H1 (cell line): ENCODE results near the gene STEAP3. TPM values are rescaled to one million over a fixed set of nuclear protein-coding genes. Genes with fewer than 3 reads are reported as not detected.

Source experiments
- CTCF ChIA-PET: fragments of 300-600 bp; sonication (Branson Sonifier 250); formaldehyde crosslinking; loops from one replicate; lab custom pipeline; 2021; ENCODE audit not compliant: partially characterized antibody; lab: Charles Lee
- POLR2A ChIA-PET: fragments of 300-600 bp; sonication (Branson Sonifier 250); formaldehyde crosslinking; loops from one replicate; lab custom pipeline; 2021; ENCODE audit warnings: inconsistent platforms; ENCODE audit not compliant: partially characterized antibody; lab: Charles Lee
- DNase-seq, 2 experiments: peaks; one replicate each; pipeline versions ENCODE4 v3.0.0 to v3.0.0-alpha.2; 2010 to 2022; ENCODE audit warnings: low spot score in 2 of 2, low read depth in 1 of 2, mixed read lengths in 1 of 2
- FAIRE-seq: peaks from 2 replicates; lab custom pipeline; 2011; peaks lifted over from hg19 to GRCh38; lab: Jason Lieb, UNC
- H2AFZ ChIP-seq: 2 replicates; pipeline ENCODE4 v1.8.1; 2012; ENCODE audit warnings: low read length, inconsistent platforms
- H2AK5ac ChIP-seq: 2 replicates; pipeline ENCODE4 v1.6.1; 2013; ENCODE audit warnings: low read depth, low read length
- H2BK120ac ChIP-seq: replicated peaks from 2 replicates; pipeline ENCODE3; 2013; ENCODE audit warnings: low read depth, low read length, inconsistent platforms
- H2BK12ac ChIP-seq: 2 replicates; pipeline ENCODE4 v1.6.1; 2013; ENCODE audit warnings: low read depth, low read length
- H2BK15ac ChIP-seq: 2 replicates; pipeline ENCODE4 v1.6.1; 2013; ENCODE audit warnings: low read length
- H2BK20ac ChIP-seq: 2 replicates; pipeline ENCODE4 v1.6.1; 2013; ENCODE audit warnings: low read length
- H2BK5ac ChIP-seq: 2 replicates; pipeline ENCODE4 v1.6.1; 2013; ENCODE audit warnings: low read depth, low read length
- H3K14ac ChIP-seq: 2 replicates; pipeline ENCODE4 v1.6.1; 2013; ENCODE audit warnings: inconsistent platforms; ENCODE audit not compliant: insufficient read length
- H3K18ac ChIP-seq: 2 replicates; pipeline ENCODE4 v1.6.1; 2013; ENCODE audit warnings: low read length; ENCODE audit errors: extremely low read depth
- H3K23ac ChIP-seq: 2 replicates; pipeline ENCODE4 v1.6.1; 2013; ENCODE audit warnings: inconsistent platforms; ENCODE audit not compliant: insufficient read length
- H3K23me2 ChIP-seq: 2 replicates; pipeline ENCODE4 v1.6.1; 2013; ENCODE audit warnings: low read depth, low read length
- H3K27ac ChIP-seq: 2 replicates; pipeline ENCODE4 v1.6.1; 2011; ENCODE audit warnings: low read depth, low read length, inconsistent platforms
- H3K27me3 ChIP-seq, 4 experiments: replicated peaks in 1 of 4; 1 replicate in 1 of 4; 2 replicates in 3 of 4; pipeline versions ENCODE4 v1.6.1 to v1.8.1; 2011 to 2013; ENCODE audit warnings: low read length in 3 of 4, mild to moderate bottlenecking in 3 of 4, inconsistent platforms in 2 of 4, mixed read lengths in 2 of 4, moderate library complexity in 1 of 4; ENCODE audit not compliant: control insufficient read depth in 3 of 4, insufficient read depth in 3 of 4; ENCODE audit errors: extremely low read depth in 1 of 4
- H3K36me3 ChIP-seq, 4 experiments: 2 replicates each; pipeline versions ENCODE4 v1.6.1 to v1.8.1; 2011 to 2013; ENCODE audit warnings: mild to moderate bottlenecking in 4 of 4, low read length in 3 of 4, moderate library complexity in 2 of 4, control low read depth in 1 of 4, inconsistent platforms in 1 of 4; ENCODE audit not compliant: insufficient read depth in 4 of 4, control insufficient read depth in 2 of 4
- H3K4ac ChIP-seq: replicated peaks from 2 replicates; pipeline ENCODE3; 2013; ENCODE audit warnings: low read length, low read depth, mixed read lengths, inconsistent platforms; ENCODE audit not compliant: insufficient read length
- H3K4me1 ChIP-seq, 4 experiments: replicated peaks in 1 of 4; 1 replicate in 1 of 4; 2 replicates in 3 of 4; pipeline versions ENCODE4 v1.6.1 to v1.8.1; 2011 to 2013; ENCODE audit warnings: low read length in 3 of 4, inconsistent platforms in 2 of 4, mixed read lengths in 1 of 4; ENCODE audit not compliant: insufficient read depth in 4 of 4, control insufficient read depth in 3 of 4
- H3K4me2 ChIP-seq, 2 experiments: 2 replicates each; pipeline versions ENCODE4 v1.6.1 to v1.8.1; 2011 to 2013; ENCODE audit warnings: low read depth in 2 of 2, low read length in 2 of 2, control low read depth in 1 of 2, inconsistent platforms in 1 of 2, mild to moderate bottlenecking in 1 of 2; ENCODE audit not compliant: insufficient read depth in 1 of 2
- H3K4me3 ChIP-seq, 4 experiments: fragments of 200-600, 300-600 bp in 1 of 4; sonication (generic), shearing (Covaris generic), sonication (Bioruptor Twin) in 1 of 4; 2 replicates each; pipeline versions ENCODE4 v1.5.1 to v1.8.1; 2011 to 2016; ENCODE audit warnings: low read length in 4 of 4, low read depth in 3 of 4, control low read depth in 2 of 4, inconsistent platforms in 2 of 4, mild to moderate bottlenecking in 2 of 4, mixed read lengths in 1 of 4, moderate library complexity in 1 of 4; ENCODE audit not compliant: insufficient read depth in 2 of 4; ENCODE audit errors: extremely low read depth in 1 of 4
- H3K56ac ChIP-seq: replicated peaks from 2 replicates; pipeline ENCODE3; 2013; ENCODE audit warnings: low read depth, mild to moderate bottlenecking, mixed read lengths, low read length, inconsistent platforms; ENCODE audit not compliant: insufficient read length
- H3K79me1 ChIP-seq: 2 replicates; pipeline ENCODE4 v1.6.1; 2013; ENCODE audit warnings: low read depth, low read length, control low read depth
- H3K79me2 ChIP-seq, 2 experiments: 2 replicates each; pipeline versions ENCODE4 v1.6.1 to v1.8.1; 2012 to 2013; ENCODE audit warnings: low read length in 2 of 2, mild to moderate bottlenecking in 2 of 2, inconsistent platforms in 1 of 2; ENCODE audit not compliant: insufficient read depth in 2 of 2, control insufficient read depth in 1 of 2
- H3K9ac ChIP-seq, 4 experiments: replicated peaks in 1 of 4; 1 replicate in 1 of 4; 2 replicates in 3 of 4; pipeline versions ENCODE4 v1.6.1 to v1.8.1; 2011 to 2013; ENCODE audit warnings: low read depth in 3 of 4, low read length in 3 of 4, control low read depth in 2 of 4, mild to moderate bottlenecking in 2 of 4, moderate library complexity in 2 of 4, inconsistent platforms in 1 of 4; ENCODE audit errors: extremely low read depth in 1 of 4
- H3K9me3 ChIP-seq, 2 experiments: 2 replicates each; pipeline versions ENCODE4 v1.6.1 to v1.8.1; 2012 to 2013; ENCODE audit warnings: mild to moderate bottlenecking in 2 of 2, moderate library complexity in 2 of 2, control low read depth in 1 of 2, inconsistent platforms in 1 of 2, low read depth in 1 of 2, low read length in 1 of 2, mixed read lengths in 1 of 2; ENCODE audit not compliant: insufficient read depth in 2 of 2
- H4K20me1 ChIP-seq, 2 experiments: replicated peaks in 1 of 2; 2 replicates each; pipeline versions ENCODE3 to v1.8.1; 2011 to 2013; ENCODE audit warnings: inconsistent platforms in 2 of 2, low read length in 2 of 2, mild to moderate bottlenecking in 1 of 2; ENCODE audit not compliant: insufficient read depth in 2 of 2, control insufficient read depth in 1 of 2
- H4K5ac ChIP-seq: 2 replicates; pipeline ENCODE4 v1.6.1; 2013; ENCODE audit warnings: low read length, low read depth, mixed read lengths, inconsistent platforms; ENCODE audit not compliant: insufficient read length
- H4K8ac ChIP-seq: 2 replicates; pipeline ENCODE4 v1.8.0; 2013; ENCODE audit warnings: mild to moderate bottlenecking, moderate library complexity, low read length, inconsistent platforms; ENCODE audit not compliant: insufficient read depth; ENCODE audit errors: extremely low read depth
- H4K91ac ChIP-seq: replicated peaks from 2 replicates; pipeline ENCODE3; 2013; ENCODE audit warnings: low read length, mixed read lengths, inconsistent platforms; ENCODE audit not compliant: insufficient read length
- CTBP2 ChIP-seq: IDR thresholded peaks from 2 replicates; pipeline ENCODE4 v1.7.0; 2011; ENCODE audit warnings: borderline replicate concordance, mild to moderate bottlenecking, moderate library complexity, mixed read lengths, low read length; ENCODE audit not compliant: insufficient read depth, insufficient read length
- HDAC2 ChIP-seq, 2 experiments: fragments of 300-600 bp in 1 of 2; sonication (generic) in 1 of 2; IDR thresholded peaks; 2 replicates each; pipeline ENCODE4 v1.6.1; 2011 to 2012; ENCODE audit warnings: low read depth in 2 of 2, low read length in 2 of 2, mild to moderate bottlenecking in 2 of 2, moderate library complexity in 2 of 2, borderline replicate concordance in 1 of 2, inconsistent platforms in 1 of 2
- RAD21 ChIP-seq, 2 experiments: IDR thresholded peaks in 1 of 2; conservative IDR thresholded peaks in 1 of 2; 2 replicates each; pipeline ENCODE4 v1.6.1; 2011; ENCODE audit warnings: low read depth in 2 of 2, low read length in 2 of 2, improper control_type of control experiment in 1 of 2, inconsistent platforms in 1 of 2, mild to moderate bottlenecking in 1 of 2, moderate library complexity in 1 of 2
- WGBS, 2 experiments: shearing (Covaris generic) in 1 of 2; methylation state at CpG; one replicate each; pipeline versions ENCODE4 v1.1.6 to v1.1.7; 2013 to 2015; ENCODE audit warnings: low lambda C conversion rate in 2 of 2, mixed read lengths in 2 of 2, inconsistent platforms in 1 of 2, low coverage in 1 of 2, missing lambda C conversion rate in 1 of 2; ENCODE audit not compliant: insufficient replicate concordance in 2 of 2, insufficient coverage in 1 of 2, insufficient read length in 1 of 2; ENCODE audit errors: extremely low coverage in 1 of 2, missing lambda C conversion rate in 1 of 2; 5-methylcytosine and 5-hydroxymethylcytosine counted together
- polyA plus RNA-seq, 7 experiments: library from polyadenylated mRNA; depleted of rRNA in 3 of 7; stranded (reverse) in 5 of 7; unstranded in 2 of 7; fragments of >200 nt in 5 of 7; fragments of 200-250 nt in 2 of 7; gene quantifications; 1 replicate in 5 of 7; 2 replicates in 1 of 7; 4 replicates in 1 of 7; pipeline versions ENCODE4 v1.2.1 to v1.2.3, GENCODE V29; 2011 to 2013; ENCODE audit warnings: missing spikeins in 2 of 7, mixed read lengths in 2 of 7
- total RNA-seq: library from RNA; stranded (reverse); fragmentation: NEBNext Ultra II Directional; extraction: Animal tissue kit (Norgen Biotek cat#: 25700); gene quantifications from 2 replicates; pipeline ENCODE4 v1.2.1, GENCODE V29; 2021
- TF ChIP-seq, protein P1 (sequence below), 3 experiments: IDR thresholded peaks; 1 replicate in 2 of 3; 2 replicates in 1 of 3; pipeline versions ENCODE4 v1.5.1 to v1.6.1; 2011; ENCODE audit warnings: low read length in 3 of 3, mild to moderate bottlenecking in 3 of 3, inconsistent platforms in 2 of 3, low read depth in 1 of 3, moderate library complexity in 1 of 3; ENCODE audit not compliant: insufficient read depth in 1 of 3; ENCODE audit errors: control extremely low read depth in 1 of 3

The STEAP3 gene
- total and polyA plus RNA-seq, 2 of the 8 experiments (the other 6 are each of a cell fraction or from before 2014, with no cell fraction given): 21.7 to 27.9 TPM

GRCh38 chr2:119229716-119230115, 6.1 kb downstream of the STEAP3 start:
- Histone ChIP-seq H3K14ac (no peak overlapping the region), H3K27ac (no peak overlapping the region), H3K4me2 (no peak overlapping the region), H2BK5ac (no peak overlapping the region), H3K23ac (no peak overlapping the region)
- TF ChIP-seq, protein P1, sequence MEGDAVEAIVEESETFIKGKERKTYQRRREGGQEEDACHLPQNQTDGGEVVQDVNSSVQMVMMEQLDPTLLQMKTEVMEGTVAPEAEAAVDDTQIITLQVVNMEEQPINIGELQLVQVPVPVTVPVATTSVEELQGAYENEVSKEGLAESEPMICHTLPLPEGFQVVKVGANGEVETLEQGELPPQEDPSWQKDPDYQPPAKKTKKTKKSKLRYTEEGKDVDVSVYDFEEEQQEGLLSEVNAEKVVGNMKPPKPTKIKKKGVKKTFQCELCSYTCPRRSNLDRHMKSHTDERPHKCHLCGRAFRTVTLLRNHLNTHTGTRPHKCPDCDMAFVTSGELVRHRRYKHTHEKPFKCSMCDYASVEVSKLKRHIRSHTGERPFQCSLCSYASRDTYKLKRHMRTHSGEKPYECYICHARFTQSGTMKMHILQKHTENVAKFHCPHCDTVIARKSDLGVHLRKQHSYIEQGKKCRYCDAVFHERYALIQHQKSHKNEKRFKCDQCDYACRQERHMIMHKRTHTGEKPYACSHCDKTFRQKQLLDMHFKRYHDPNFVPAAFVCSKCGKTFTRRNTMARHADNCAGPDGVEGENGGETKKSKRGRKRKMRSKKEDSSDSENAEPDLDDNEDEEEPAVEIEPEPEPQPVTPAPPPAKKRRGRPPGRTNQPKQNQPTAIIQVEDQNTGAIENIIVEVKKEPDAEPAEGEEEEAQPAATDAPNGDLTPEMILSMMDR (IDR thresholded peaks at IDR 0.05; ENCODE audit: control extremely low read depth in 1 of 3, insufficient read depth in 1 of 3, low read depth in 1 of 3, low read length in 3 of 3): no peak
- no peak for TF ChIP-seq RAD21 (IDR thresholded peaks at IDR 0.05 in 1 of 2, conservative IDR thresholded peaks at IDR 0.05 in 1 of 2; ENCODE audit: low read depth in 2 of 2, low read length in 2 of 2)
- no peak for TF ChIP-seq HDAC2 (IDR thresholded peaks at IDR 0.05; ENCODE audit: borderline replicate concordance in 1 of 2, low read depth in 2 of 2, low read length in 2 of 2)
- no peak for TF ChIP-seq CTBP2
- TF ChIP-seq, all 59 proteins: peak for 0
- Histone ChIP-seq H4K20me1 (peaks cover 4 to 7% of the 10 kb centered on the region in 2 experiments), H3K79me2 (0 out of 4 replicates have a peak, but pooled peaks cover 0 to under 1% of the 10 kb centered on the region in 2 experiments), H3K56ac (no peak overlapping the region), H3K79me1 (peaks cover 6% of the 10 kb centered on the region; the same call in 1 of the 2 replicates), H4K5ac (no peak overlapping the region), H3K4ac (no peak overlapping the region), H2AK5ac (no peak overlapping the region), H3K4me1 (peaks cover 6 to 26% (median 15%) of the 10 kb centered on the region in 4 experiments), H2BK15ac (no peak overlapping the region), H3K9me3 (no peaks in the 10 kb centered on the region), H4K91ac (no peak overlapping the region), H3K36me3 (no peaks in the 10 kb centered on the region), H3K9ac (no peak overlapping the region), H2BK12ac (no peak overlapping the region), H3K23me2 (0 out of 2 replicates have a peak, but pooled peaks cover under 1% of the 10 kb centered on the region), H3K27me3 (peaks cover 0 to 2% (median 0%) of the 10 kb centered on the region in 4 experiments; a peak in 3 of 7 replicates), H4K8ac (no peak overlapping the region), H2AFZ (no peak overlapping the region), H3K4me3 (no peak overlapping the region), H2BK20ac (no peak overlapping the region), H3K18ac (no peak overlapping the region), H2BK120ac (no peak overlapping the region)
- FAIRE-seq: no peak
- ChIA-PET POLR2A (interaction anchor here (2.0 kb wide), 1 partner anchor 10 kb away, joined by 5 read pairs; no protein-coding TSS in a partner anchor), CTCF (interaction anchor here (1.6 kb wide), 1 partner anchor 18 kb away, joined by 3 read pairs; no protein-coding TSS in a partner anchor)
- DNase-seq: no peak
- 73% methylated on average over 3 of the region's 3 CpGs; no CpG with 5 or more reads in 1 of the 2 experiments for WGBS, 2 experiments
